Astrocyte (in vitro differentiated cells and primary cell): ENCODE data around the gene IDH3B.

Source experiments
- CTCF ChIP-seq: IDR thresholded peaks from 2 replicates; pipeline ENCODE4 v1.5.1; 2011; ENCODE audit warnings: low read depth, mild to moderate bottlenecking, inconsistent platforms, low read length, moderate library complexity; ENCODE audit not compliant: insufficient read depth
- EZH2 ChIP-seq: IDR thresholded peaks from 2 replicates; pipeline ENCODE4 v1.6.1; 2012; ENCODE audit warnings: mild to moderate bottlenecking, low read length, inconsistent platforms; ENCODE audit not compliant: insufficient read depth

GRCh38 chr20:2655331-2656116, 8.5 kb downstream of the IDH3B start:
- TF ChIP-seq EZH2 = no peak
- no peak for TF ChIP-seq CTCF
